AG10803 (cell line): ENCODE data around the gene ZFYVE26.

ENCODE experiments used
- DNase-seq: peaks from one replicate; pipeline ENCODE4 v3.0.0; 2010; ENCODE audit warnings: low read depth
- H3K4me3 ChIP-seq: 2 replicates; pipeline ENCODE4 v1.5.1; 2011; ENCODE audit warnings: mild to moderate bottlenecking, low read length, control low read depth
- CTCF ChIP-seq: conservative IDR thresholded peaks from 2 replicates; pipeline ENCODE4 v1.5.1; 2011; ENCODE audit warnings: mild to moderate bottlenecking, low read length, control low read depth, inconsistent platforms

ZFYVE26 gene

GRCh38 chr14:67815573-67816225 lies 691 bp downstream of the ZFYVE26 start:
- peak; percentile 51 for DNase-seq
- peak overlapping the region; percentile 96 for H3K4me3 ChIP-seq
- no peak for TF ChIP-seq CTCF

GRCh38 chr14:67814821-67815220 lies 1.6 kb downstream of the ZFYVE26 start:
- DNase-seq: no peak
- H3K4me3 ChIP-seq: no peak overlapping the region
- TF ChIP-seq CTCF: no peak

- no peak for TF ChIP-seq CTCF
- no peak overlapping the region for H3K4me3 ChIP-seq
- peak; percentile 50 for DNase-seq
Observed at GRCh38 chr14:67806246-67806645, 10.1 kb downstream of the ZFYVE26 start.

- no peak for DNase-seq
- no peak for TF ChIP-seq CTCF
- H3K4me3 ChIP-seq: no peak overlapping the region
Observed at GRCh38 chr14:67800743-67801142, 15.6 kb downstream of the ZFYVE26 start.

GRCh38 chr14:67798731-67799130 lies 17.7 kb downstream of the ZFYVE26 start:
- no peak overlapping the region for H3K4me3 ChIP-seq
- no peak for TF ChIP-seq CTCF
- no peak for DNase-seq

- TF ChIP-seq CTCF: no peak
- H3K4me3 ChIP-seq: no peak overlapping the region
- no peak for DNase-seq
Observed at GRCh38 chr14:67787673-67788072, 28.7 kb downstream of the ZFYVE26 start.

- no peak for DNase-seq
- no peak overlapping the region for H3K4me3 ChIP-seq
- TF ChIP-seq CTCF: no peak
Observed at GRCh38 chr14:67785270-67786109, 30.9 kb downstream of the ZFYVE26 start.
